K562 (cell line): ENCODE measurements around the gene ADM5. TPM values are rescaled to one million over a fixed set of nuclear protein-coding genes. Genes with fewer than 3 reads are reported as not detected.
A peak's percentile ranks its signal among the peaks of the same experiment; 100 is the strongest.

Experiments used
- ELF4 ChIP-seq: fragments of 450-650 bp; formaldehyde crosslinking; IDR thresholded peaks from 2 replicates; pipeline ENCODE4 v1.4.0; 2022; ENCODE audit warnings: missing genetic modification characterization
- HLTF ChIP-seq: fragments of 450-650 bp; IDR thresholded peaks from 2 replicates; pipeline ENCODE4 v1.6.1; 2016
- HNRNPK ChIP-seq: fragments of 200-400 bp; formaldehyde crosslinking; IDR thresholded peaks from one replicate; pipeline ENCODE4 v1.6.1; 2018; ENCODE audit warnings: mild to moderate bottlenecking, low read depth, low read length; ENCODE audit not compliant: poor library complexity, severe bottlenecking
- IFI16 ChIP-seq: fragments of 250-450 bp; sonication (Bioruptor Pico); IDR thresholded peaks from 2 replicates; pipeline ENCODE4 v2.1.2; 2022; ENCODE audit warnings: mild to moderate bottlenecking, inconsistent platforms
- PCBP1 ChIP-seq: fragments of 200-400 bp; formaldehyde crosslinking; IDR thresholded peaks from 2 replicates; pipeline ENCODE4 v1.6.1; 2018; ENCODE audit warnings: mild to moderate bottlenecking, low read depth, low read length; ENCODE audit not compliant: poor library complexity, severe bottlenecking
- PML ChIP-seq: IDR thresholded peaks from 2 replicates; pipeline ENCODE4 v1.6.1; 2012; ENCODE audit warnings: low read length, inconsistent platforms
- POLR2AphosphoS5 ChIP-seq: IDR thresholded peaks from 2 replicates; pipeline ENCODE4 v1.6.1; 2011; ENCODE audit warnings: mild to moderate bottlenecking, low read depth, low read length, moderate library complexity; ENCODE audit not compliant: control insufficient read depth, insufficient read depth
- SAP30 ChIP-seq: fragments of 200-600 bp; sonication (generic); IDR thresholded peaks from 2 replicates; pipeline ENCODE4 v1.6.1; 2012; ENCODE audit warnings: borderline replicate concordance, low read depth, mild to moderate bottlenecking, moderate library complexity, low read length, control low read depth, inconsistent platforms; ENCODE audit not compliant: insufficient read depth, poor library complexity, severe bottlenecking
- SREBF1 ChIP-seq: fragments of 150-350 bp; IDR thresholded peaks from 2 replicates; pipeline ENCODE4 v1.6.1; 2014; ENCODE audit warnings: antibody characterized with exemption, low read depth, low read length, borderline replicate concordance
- ZFP36 ChIP-seq: fragments of 150-350 bp; IDR thresholded peaks from 2 replicates; pipeline ENCODE4 v1.6.1; 2018; ENCODE audit warnings: low read length, low read depth; ENCODE audit not compliant: partially characterized antibody
- ZFX ChIP-seq: sonication (generic); formaldehyde crosslinking; IDR thresholded peaks from 2 replicates; pipeline ENCODE4 v1.8.0; 2022; ENCODE audit warnings: mild to moderate bottlenecking, missing genetic modification reagents, moderate library complexity
- ZNF431 ChIP-seq: sonication (generic); formaldehyde crosslinking; IDR thresholded peaks from 2 replicates; pipeline ENCODE4 v1.8.0; 2022; ENCODE audit warnings: mild to moderate bottlenecking, missing genetic modification reagents
- polyA plus RNA-seq, 8 experiments: library from polyadenylated mRNA; depleted of rRNA in 4 of 8; stranded (reverse) in 5 of 8; unstranded in 3 of 8; fragments of >200 nt; fragmentation: Nextera tagmentation in 2 of 8; fragmentation: Illumina TruSeq in 1 of 8; extraction: Ambion mirVana in 2 of 8; extraction: Trizol in 1 of 8; gene quantifications; 2 replicates each; pipeline versions ENCODE4 v1.2.1 to v1.2.3, GENCODE V29; 2011 to 2014; ENCODE audit warnings: inconsistent platforms in 1 of 8, missing spikeins in 1 of 8
- total RNA-seq, 7 experiments: library from RNA; depleted of rRNA in 6 of 7; stranded (reverse); fragments of >200 nt in 6 of 7; fragmentation: Illumina TruSeq in 2 of 7; extraction: Trizol in 2 of 7; gene quantifications; 2 replicates each; pipeline versions ENCODE4 v1.2.1 to v1.2.3, GENCODE V29; 2011 to 2021; ENCODE audit warnings: low replicate concordance in 1 of 7
- TF ChIP-seq, protein P1 (sequence below): sonication (generic); formaldehyde crosslinking; IDR thresholded peaks from 2 replicates; pipeline ENCODE4 v1.8.0; 2022; ENCODE audit warnings: mild to moderate bottlenecking, missing genetic modification reagents
- TF ChIP-seq, protein P2 (sequence below), 2 experiments: fragments of 450-650 bp; formaldehyde crosslinking in 1 of 2; IDR thresholded peaks; 2 replicates each; pipeline versions ENCODE4 v1.4.0 to v1.6.1; 2014 to 2020; ENCODE audit warnings: mild to moderate bottlenecking in 2 of 2, borderline replicate concordance in 1 of 2, low read depth in 1 of 2

The ADM5 gene
- total and polyA plus RNA-seq, 9 of the 15 experiments (the other 6 are each of a cell fraction or from before 2014, with no cell fraction given), result 0.13 to 8.4 (median 2.0) TPM; not detected in 1

DNA sequence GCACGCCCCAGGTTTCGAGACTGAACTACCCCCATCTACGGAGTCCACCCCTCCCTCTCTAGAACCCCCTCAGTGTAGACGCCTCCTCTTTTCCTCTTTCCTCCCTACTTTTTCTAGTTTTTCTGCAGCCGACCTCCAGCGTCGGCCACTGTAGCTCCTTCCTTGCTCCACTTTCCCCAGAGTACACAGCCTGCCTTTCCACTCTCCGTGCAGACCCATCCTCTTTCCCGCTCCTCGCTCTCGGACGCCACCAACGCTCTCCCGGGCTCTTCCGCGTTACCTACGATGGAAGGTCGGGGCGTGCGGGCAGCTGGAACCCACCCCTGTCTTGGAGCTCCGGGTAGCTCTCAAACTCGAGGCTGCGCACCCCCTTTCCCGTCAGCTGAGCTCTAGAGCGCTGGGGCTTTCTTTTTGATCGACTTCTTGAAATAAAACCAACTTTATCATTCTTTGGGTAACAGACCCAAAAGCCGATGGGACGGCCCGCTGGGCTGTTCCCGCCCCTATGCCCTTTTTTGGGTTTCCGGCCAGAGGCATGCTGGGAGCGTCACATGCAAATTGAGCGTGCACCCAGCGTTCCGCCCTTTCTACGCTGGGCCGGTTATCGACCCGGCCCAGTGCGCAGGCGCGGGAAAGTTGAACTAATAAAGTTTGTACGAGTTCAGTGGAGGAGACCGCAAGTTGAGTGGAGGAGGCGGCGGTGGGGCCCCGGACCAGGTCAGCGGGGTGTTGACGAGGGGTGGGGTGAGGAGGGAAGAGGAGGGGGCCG lies 23.9 kb upstream of the ADM5 start, which contains the start of the genes BCL2L12 and IRF3 (continued):
- TF ChIP-seq ZFX, result peak; percentile 29; the same call in 1 of the 2 replicates
- TF ChIP-seq ZFP36, result peak; percentile 90
- TF ChIP-seq, protein P1, sequence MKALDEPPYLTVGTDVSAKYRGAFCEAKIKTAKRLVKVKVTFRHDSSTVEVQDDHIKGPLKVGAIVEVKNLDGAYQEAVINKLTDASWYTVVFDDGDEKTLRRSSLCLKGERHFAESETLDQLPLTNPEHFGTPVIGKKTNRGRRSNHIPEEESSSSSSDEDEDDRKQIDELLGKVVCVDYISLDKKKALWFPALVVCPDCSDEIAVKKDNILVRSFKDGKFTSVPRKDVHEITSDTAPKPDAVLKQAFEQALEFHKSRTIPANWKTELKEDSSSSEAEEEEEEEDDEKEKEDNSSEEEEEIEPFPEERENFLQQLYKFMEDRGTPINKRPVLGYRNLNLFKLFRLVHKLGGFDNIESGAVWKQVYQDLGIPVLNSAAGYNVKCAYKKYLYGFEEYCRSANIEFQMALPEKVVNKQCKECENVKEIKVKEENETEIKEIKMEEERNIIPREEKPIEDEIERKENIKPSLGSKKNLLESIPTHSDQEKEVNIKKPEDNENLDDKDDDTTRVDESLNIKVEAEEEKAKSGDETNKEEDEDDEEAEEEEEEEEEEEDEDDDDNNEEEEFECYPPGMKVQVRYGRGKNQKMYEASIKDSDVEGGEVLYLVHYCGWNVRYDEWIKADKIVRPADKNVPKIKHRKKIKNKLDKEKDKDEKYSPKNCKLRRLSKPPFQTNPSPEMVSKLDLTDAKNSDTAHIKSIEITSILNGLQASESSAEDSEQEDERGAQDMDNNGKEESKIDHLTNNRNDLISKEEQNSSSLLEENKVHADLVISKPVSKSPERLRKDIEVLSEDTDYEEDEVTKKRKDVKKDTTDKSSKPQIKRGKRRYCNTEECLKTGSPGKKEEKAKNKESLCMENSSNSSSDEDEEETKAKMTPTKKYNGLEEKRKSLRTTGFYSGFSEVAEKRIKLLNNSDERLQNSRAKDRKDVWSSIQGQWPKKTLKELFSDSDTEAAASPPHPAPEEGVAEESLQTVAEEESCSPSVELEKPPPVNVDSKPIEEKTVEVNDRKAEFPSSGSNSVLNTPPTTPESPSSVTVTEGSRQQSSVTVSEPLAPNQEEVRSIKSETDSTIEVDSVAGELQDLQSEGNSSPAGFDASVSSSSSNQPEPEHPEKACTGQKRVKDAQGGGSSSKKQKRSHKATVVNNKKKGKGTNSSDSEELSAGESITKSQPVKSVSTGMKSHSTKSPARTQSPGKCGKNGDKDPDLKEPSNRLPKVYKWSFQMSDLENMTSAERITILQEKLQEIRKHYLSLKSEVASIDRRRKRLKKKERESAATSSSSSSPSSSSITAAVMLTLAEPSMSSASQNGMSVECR (CRISPR knock-in tag), result peak; percentile 12; the same call in 1 of the 2 replicates
- peak; percentile 52; the same call in 1 of the 2 replicates for TF ChIP-seq HLTF
- TF ChIP-seq, protein P2, sequence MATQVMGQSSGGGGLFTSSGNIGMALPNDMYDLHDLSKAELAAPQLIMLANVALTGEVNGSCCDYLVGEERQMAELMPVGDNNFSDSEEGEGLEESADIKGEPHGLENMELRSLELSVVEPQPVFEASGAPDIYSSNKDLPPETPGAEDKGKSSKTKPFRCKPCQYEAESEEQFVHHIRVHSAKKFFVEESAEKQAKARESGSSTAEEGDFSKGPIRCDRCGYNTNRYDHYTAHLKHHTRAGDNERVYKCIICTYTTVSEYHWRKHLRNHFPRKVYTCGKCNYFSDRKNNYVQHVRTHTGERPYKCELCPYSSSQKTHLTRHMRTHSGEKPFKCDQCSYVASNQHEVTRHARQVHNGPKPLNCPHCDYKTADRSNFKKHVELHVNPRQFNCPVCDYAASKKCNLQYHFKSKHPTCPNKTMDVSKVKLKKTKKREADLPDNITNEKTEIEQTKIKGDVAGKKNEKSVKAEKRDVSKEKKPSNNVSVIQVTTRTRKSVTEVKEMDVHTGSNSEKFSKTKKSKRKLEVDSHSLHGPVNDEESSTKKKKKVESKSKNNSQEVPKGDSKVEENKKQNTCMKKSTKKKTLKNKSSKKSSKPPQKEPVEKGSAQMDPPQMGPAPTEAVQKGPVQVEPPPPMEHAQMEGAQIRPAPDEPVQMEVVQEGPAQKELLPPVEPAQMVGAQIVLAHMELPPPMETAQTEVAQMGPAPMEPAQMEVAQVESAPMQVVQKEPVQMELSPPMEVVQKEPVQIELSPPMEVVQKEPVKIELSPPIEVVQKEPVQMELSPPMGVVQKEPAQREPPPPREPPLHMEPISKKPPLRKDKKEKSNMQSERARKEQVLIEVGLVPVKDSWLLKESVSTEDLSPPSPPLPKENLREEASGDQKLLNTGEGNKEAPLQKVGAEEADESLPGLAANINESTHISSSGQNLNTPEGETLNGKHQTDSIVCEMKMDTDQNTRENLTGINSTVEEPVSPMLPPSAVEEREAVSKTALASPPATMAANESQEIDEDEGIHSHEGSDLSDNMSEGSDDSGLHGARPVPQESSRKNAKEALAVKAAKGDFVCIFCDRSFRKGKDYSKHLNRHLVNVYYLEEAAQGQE (IDR thresholded peaks at IDR 0.05; ENCODE audit: borderline replicate concordance), result no peak
- TF ChIP-seq, protein P2 (CRISPR knock-in tag; IDR thresholded peaks at IDR 0.05; ENCODE audit: low read depth), result no peak
- TF ChIP-seq PCBP1, result peak; percentile 60
- no peak for TF ChIP-seq ZNF431
- TF ChIP-seq PML, result peak; percentile 66; the same call in 1 of the 2 replicates
- TF ChIP-seq POLR2AphosphoS5, result peak; percentile 89
- no peak for TF ChIP-seq SAP30
- no peak for TF ChIP-seq HNRNPK
- peak; percentile 58 for TF ChIP-seq ELF4 (CRISPR knock-in tag)
- 0 out of 2 replicates have a peak, but pooled peaks have one; percentile 19 for TF ChIP-seq SREBF1
- no peak for TF ChIP-seq IFI16
